Loucy (cell line): ENCODE measurements around the gene EFNA5.

Experiments used
- CTCF ChIP-seq: fragments of 200-600 bp; sonication (generic); conservative IDR thresholded peaks from 2 replicates; pipeline ENCODE4 v1.5.1; 2014; ENCODE audit warnings: mild to moderate bottlenecking, antibody characterized with exemption, low read length
- EZH2phosphoT487 ChIP-seq: fragments of 200-600 bp; IDR thresholded peaks from 2 replicates; pipeline ENCODE4 v1.6.1; 2018; ENCODE audit warnings: antibody characterized with exemption, mild to moderate bottlenecking, moderate library complexity, borderline replicate concordance

GRCh38 chr5:107652408-107652807, 18.3 kb downstream of the EFNA5 start:
- TF ChIP-seq CTCF (no peak), EZH2phosphoT487 (no peak)
